Measurements from ENCODE around the gene MAP4K3. TPM values are rescaled to one million over a fixed set of nuclear protein-coding genes. Genes with fewer than 3 reads are reported as not detected.
"Not testable (repeated sequence)": the region's sequence is repeated elsewhere in the genome, so short reads cannot be mapped to it uniquely, and the experiment has no call there.

Gene MAP4K3
- total RNA-seq, 4 donors from 2014 or later, result 23.0 to 52.1 (median 31.8) TPM

GRCh38 chr2:39246382-39246980 lies 190.6 kb downstream of the MAP4K3 start:
- Histone ChIP-seq H3K4me1 (no peaks in the 10 kb centered on the region), H3K4me3 (no peak overlapping the region), H3K36me3 (peaks cover 0 to 30% of the 10 kb centered on the region in 2 donors), H3K27ac (no peak overlapping the region), H3K27me3 (no peaks in the 10 kb centered on the region), H3K9me3 (no peaks in the 10 kb centered on the region)
- in situ Hi-C loops (cut with MboI; ENCODE audit: low sequenced_read_pairs in 4 of 4), result no loop called here
- TF ChIP-seq POLR2A (IDR thresholded peaks at IDR 0.05) (no peak), CTCF (IDR thresholded peaks at IDR 0.05 in 4 of 5, conservative IDR thresholded peaks at IDR 0.05 in 1 of 5) (no peak)
- intact Hi-C loops (cut with DNase I; ENCODE audit: low total_unique reads), result no loop called here
- ATAC-seq, result no peak
- no peak for DNase-seq

- H3K4me1 ChIP-seq; H3K4me3 ChIP-seq; in situ Hi-C loops (cut with MboI; ENCODE audit: low sequenced_read_pairs in 4 of 4); H3K27ac ChIP-seq; H3K27me3 ChIP-seq; DNase-seq; H3K9me3 ChIP-seq; intact Hi-C loops (cut with DNase I; ENCODE audit: low total_unique reads); ATAC-seq: not testable (repeated sequence)
- peaks cover 0 to 19% of the 10 kb centered on the region in 2 donors for H3K36me3 ChIP-seq
These were observed 192.0 kb downstream of the MAP4K3 start for GRCh38 chr2:39244963-39245625.

GRCh38 chr2:39244241-39244862 lies 192.7 kb downstream of the MAP4K3 start:
- H3K27ac ChIP-seq; H3K27me3 ChIP-seq; H3K4me1 ChIP-seq; in situ Hi-C loops (cut with MboI; ENCODE audit: low sequenced_read_pairs in 4 of 4); H3K9me3 ChIP-seq; DNase-seq; intact Hi-C loops (cut with DNase I; ENCODE audit: low total_unique reads); H3K4me3 ChIP-seq; ATAC-seq: not testable (repeated sequence)
- peaks cover 0 to 12% of the 10 kb centered on the region in 2 donors for H3K36me3 ChIP-seq

DNA sequence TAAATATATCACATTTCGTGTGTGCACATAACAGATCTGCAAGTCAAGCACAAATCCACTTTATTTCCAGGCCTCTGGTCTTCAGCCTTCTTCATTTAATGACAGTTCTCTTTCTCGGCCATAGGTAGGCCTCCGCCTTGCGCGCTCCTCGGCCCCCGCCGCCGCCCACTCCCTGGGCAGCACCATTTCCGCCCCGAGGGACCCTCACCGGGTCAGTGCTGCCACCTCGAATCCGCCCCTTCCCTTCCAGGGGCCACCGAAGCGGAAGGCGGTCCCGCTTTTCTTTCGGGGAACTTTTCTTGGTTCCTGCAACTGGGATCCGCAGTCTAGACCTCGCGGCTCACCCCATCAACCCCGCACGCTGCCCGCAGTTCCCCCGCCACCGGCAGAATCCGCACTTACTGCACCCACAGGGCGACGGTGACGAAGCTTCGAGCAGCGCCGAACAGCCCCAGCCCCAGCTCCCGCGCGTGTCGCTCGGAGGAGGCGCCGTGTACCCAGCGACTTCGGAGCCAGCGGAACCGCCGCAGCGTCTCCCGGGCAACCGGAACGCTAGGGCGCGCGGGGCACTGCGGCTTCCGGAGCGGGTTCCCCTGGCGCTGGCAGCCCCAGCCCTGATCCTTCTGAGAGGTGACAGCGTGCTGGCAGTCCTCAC lies 193.5 kb downstream of the MAP4K3 start, which contains the start of gene CDKL4:
Gene CDKL4, minus strand, starts transcription at position 502 of the 655 bp plus-strand sequence.
- no peak for TF ChIP-seq POLR2A (IDR thresholded peaks at IDR 0.05)
- TF ChIP-seq CTCF (IDR thresholded peaks at IDR 0.05 in 4 of 5, conservative IDR thresholded peaks at IDR 0.05 in 1 of 5), result no peak
- no peaks in the 10 kb centered on the region for H3K27me3 ChIP-seq
- in situ Hi-C loops (cut with MboI; ENCODE audit: low sequenced_read_pairs in 4 of 4) (no loop called here), intact Hi-C loops (cut with DNase I; ENCODE audit: low total_unique reads) (no loop called here)
- no peak within 1 kb of the TSS for H3K27ac ChIP-seq
- H3K36me3 ChIP-seq, result peaks cover 0 to 5% of the 10 kb centered on the region in 2 donors
- no peaks in the 10 kb centered on the region for H3K4me1 ChIP-seq
- H3K4me3 ChIP-seq, result peak within 1 kb of the TSS in 3 of 4 donors; percentile 9 to 24 (median 17)
- ATAC-seq, result no peak
- no peak for DNase-seq
- H3K9me3 ChIP-seq, result no peaks in the 10 kb centered on the region

- no peak overlapping the region for H3K27ac ChIP-seq
- no peaks in the 10 kb centered on the region for H3K4me1 ChIP-seq
- no peak for ATAC-seq
- H3K9me3 ChIP-seq, result no peaks in the 10 kb centered on the region
- no peak overlapping the region for H3K4me3 ChIP-seq
- intact Hi-C loops (cut with DNase I; ENCODE audit: low total_unique reads) (no loop called here), in situ Hi-C loops (cut with MboI; ENCODE audit: low sequenced_read_pairs in 4 of 4) (no loop called here)
- H3K27me3 ChIP-seq, result no peaks in the 10 kb centered on the region
- TF ChIP-seq CTCF (IDR thresholded peaks at IDR 0.05 in 4 of 5, conservative IDR thresholded peaks at IDR 0.05 in 1 of 5) (no peak), POLR2A (IDR thresholded peaks at IDR 0.05) (no peak)
- H3K36me3 ChIP-seq, result no peaks in the 10 kb centered on the region
- DNase-seq, result no peak
These were observed 195.5 kb downstream of the MAP4K3 start for GRCh38 chr2:39241588-39241987.
